Mucosa of rectum (tissue), 2 donors: ENCODE data around the gene NBEA.
"Not testable (repeated sequence)": the region's sequence is repeated elsewhere in the genome, so short reads cannot be mapped to it uniquely, and the experiment has no call there.

Source experiments
- H3K27ac ChIP-seq, 2 donors: one replicate each; pipeline ENCODE4 v1.7.0; 2013; ENCODE audit warnings: inconsistent platforms in 2 of 2, low read depth in 2 of 2, low read length in 2 of 2
- H3K27me3 ChIP-seq, 2 donors: one replicate each; pipeline ENCODE4 v1.7.0; 2013; ENCODE audit warnings: low read length in 2 of 2; ENCODE audit not compliant: control insufficient read depth in 2 of 2, insufficient read depth in 2 of 2
- H3K36me3 ChIP-seq, 2 donors: one replicate each; pipeline ENCODE4 v1.7.0; 2013; ENCODE audit warnings: low read length in 2 of 2; ENCODE audit not compliant: control insufficient read depth in 2 of 2, insufficient read depth in 2 of 2
- H3K4me1 ChIP-seq, 2 donors: one replicate each; pipeline ENCODE4 v1.7.0; 2013; ENCODE audit warnings: low read length in 2 of 2, mild to moderate bottlenecking in 1 of 2; ENCODE audit not compliant: control insufficient read depth in 2 of 2, insufficient read depth in 2 of 2
- H3K4me3 ChIP-seq, 2 donors: one replicate each; pipeline ENCODE4 v1.7.0; 2013; ENCODE audit warnings: low read length in 2 of 2
- H3K9ac ChIP-seq, 2 donors: one replicate each; pipeline ENCODE4 v1.7.0; 2013; ENCODE audit warnings: low read length in 2 of 2, low read depth in 1 of 2, mild to moderate bottlenecking in 1 of 2
- H3K9me3 ChIP-seq, 2 donors: one replicate each; pipeline ENCODE4 v1.7.0; 2013; ENCODE audit warnings: low read length in 2 of 2; ENCODE audit not compliant: control insufficient read depth in 2 of 2
- donor health status: healthy.
- donor health status: Normal muscosa, but diverticular disease.

Gene NBEA

DNA sequence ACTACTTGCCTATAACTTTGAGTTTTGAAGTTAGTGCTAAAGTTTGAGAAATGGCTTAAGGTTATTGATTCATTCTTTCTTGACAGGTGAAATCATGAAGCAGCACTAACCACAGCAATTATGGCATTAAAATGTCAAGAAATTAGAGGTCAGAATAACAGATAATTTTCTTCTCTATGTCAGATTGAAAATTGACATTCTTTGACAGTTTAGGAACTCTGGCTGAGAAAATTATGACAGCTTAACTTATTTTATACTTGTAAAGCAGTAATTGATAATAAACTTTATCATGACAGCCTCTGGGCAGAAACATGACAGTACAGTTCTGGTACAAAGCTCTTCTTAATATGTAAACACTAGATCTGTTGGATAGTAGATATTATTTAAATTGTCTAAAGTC lies 689.6 kb downstream of the NBEA start:
- Histone ChIP-seq H3K4me3 (no peak overlapping the region), H3K27me3 (no peaks in the 10 kb centered on the region), H3K9ac (no peak overlapping the region), H3K27ac (no peak overlapping the region), H3K4me1 (no peaks in the 10 kb centered on the region), H3K9me3 (no peaks in the 10 kb centered on the region), H3K36me3 (no peaks in the 10 kb centered on the region)

DNA sequence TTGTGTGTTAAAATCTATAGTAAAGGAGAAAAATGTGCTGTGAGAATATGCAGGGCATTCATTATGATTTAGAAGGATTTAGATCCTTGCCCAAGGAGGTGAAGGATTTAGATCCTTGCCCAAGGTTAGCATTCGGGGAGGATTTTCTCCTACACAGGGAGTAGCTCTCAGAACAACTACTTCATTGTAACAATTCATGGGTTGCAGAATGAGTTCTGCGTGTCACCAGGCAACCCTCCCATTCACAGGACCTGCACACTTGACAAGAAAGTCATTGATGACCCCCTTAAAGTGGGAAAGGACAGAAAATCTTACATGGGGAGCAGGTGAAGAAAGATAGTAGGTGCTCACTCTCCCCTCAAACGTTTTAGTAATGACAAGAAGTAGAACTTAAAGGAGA lies 701.6 kb downstream of the NBEA start:
- no peaks in the 10 kb centered on the region for H3K36me3 ChIP-seq
- no peak overlapping the region for H3K4me3 ChIP-seq
- H3K9me3 ChIP-seq, result no peaks in the 10 kb centered on the region
- no peak overlapping the region for H3K9ac ChIP-seq
- H3K4me1 ChIP-seq, result no peaks in the 10 kb centered on the region
- H3K27me3 ChIP-seq, result no peaks in the 10 kb centered on the region
- no peak overlapping the region for H3K27ac ChIP-seq

DNA sequence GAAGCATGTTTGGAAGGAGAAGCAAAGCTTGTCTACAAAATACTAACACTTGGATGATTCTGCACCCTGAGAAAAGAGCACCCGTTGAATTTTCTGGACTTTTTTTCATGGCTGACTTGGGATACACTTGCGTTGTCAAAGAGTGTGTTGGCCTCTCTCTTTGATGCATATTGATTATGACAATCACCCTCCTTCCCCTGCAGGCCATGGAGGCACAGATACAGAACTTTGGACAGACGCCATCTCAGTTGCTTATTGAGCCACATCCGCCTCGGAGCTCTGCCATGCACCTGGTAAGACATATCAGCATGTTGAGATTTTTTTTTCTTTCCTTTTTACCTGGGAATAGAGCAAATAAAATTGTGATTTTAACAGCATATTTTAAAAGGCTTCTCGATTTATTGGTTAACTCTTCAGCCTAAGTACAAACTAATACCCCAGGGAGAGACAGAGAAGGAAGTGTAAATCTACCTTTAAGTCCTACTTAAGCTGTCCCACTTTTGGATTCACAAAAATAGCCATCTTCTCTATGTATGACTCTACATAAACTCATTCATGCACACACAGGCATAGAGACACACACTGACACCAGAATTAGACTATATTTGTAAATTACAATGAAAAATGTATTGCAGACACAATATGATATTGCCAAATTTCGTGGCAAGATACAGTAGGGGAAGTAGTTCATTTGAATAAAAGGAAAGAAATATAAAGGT lies 704.1 kb downstream of the NBEA start:
- Histone ChIP-seq H3K36me3 (no peaks in the 10 kb centered on the region), H3K9ac (no peak overlapping the region), H3K4me3 (no peak overlapping the region)

DNA sequence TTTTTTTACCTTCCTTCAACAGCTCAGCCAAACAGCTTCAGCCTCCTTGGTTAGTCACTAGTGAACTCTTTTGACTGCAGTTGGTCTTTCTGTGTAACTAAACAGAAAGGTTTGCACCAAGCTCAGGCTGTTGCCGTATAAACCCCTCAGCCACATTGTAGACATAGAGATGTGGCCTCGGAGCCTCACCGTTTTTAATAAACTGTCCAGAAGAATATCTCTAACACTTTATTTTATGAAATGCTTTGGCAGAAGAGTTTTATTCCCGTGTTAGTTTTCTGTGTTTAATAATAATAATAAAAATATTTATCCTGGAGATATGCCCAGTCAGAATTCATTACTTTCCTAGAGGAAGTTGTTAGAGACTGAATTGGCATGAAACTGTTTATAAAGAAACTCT lies 706.1 kb downstream of the NBEA start:
- H3K27ac ChIP-seq, result no peak overlapping the region
- H3K27me3 ChIP-seq, result no peaks in the 10 kb centered on the region
- no peaks in the 10 kb centered on the region for H3K36me3 ChIP-seq
- H3K4me3 ChIP-seq, result no peak overlapping the region
- no peaks in the 10 kb centered on the region for H3K4me1 ChIP-seq
- no peaks in the 10 kb centered on the region for H3K9me3 ChIP-seq
- no peak overlapping the region for H3K9ac ChIP-seq

More for the DNA sequence above, 704.1 kb downstream of the NBEA start:
- Histone ChIP-seq H3K27ac (no peak overlapping the region), H3K4me1 (no peaks in the 10 kb centered on the region), H3K27me3 (no peaks in the 10 kb centered on the region), H3K9me3 (no peaks in the 10 kb centered on the region)

DNA sequence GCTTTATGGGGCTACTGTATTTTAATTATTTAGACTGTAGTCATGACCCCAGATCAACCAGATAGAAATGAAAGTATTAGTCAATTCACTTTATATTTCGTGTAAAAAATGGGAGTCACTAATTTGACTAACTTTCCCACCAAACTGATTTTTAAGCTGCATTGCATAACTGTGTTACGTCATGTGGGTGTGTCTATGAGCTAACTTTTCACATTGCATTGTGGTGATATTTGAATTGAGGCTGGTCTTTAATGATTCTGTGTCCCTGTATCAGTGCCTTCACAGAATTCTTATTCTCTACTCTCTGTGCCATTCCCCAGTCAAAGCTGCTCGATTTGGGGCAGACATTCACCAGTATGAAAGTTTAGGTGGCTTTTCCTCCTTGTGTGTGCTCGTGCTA lies 707.1 kb downstream of the NBEA start:
- no peaks in the 10 kb centered on the region for H3K27me3 ChIP-seq
- no peak overlapping the region for H3K4me3 ChIP-seq
- no peaks in the 10 kb centered on the region for H3K4me1 ChIP-seq
- H3K9me3 ChIP-seq, result no peaks in the 10 kb centered on the region
- no peaks in the 10 kb centered on the region for H3K36me3 ChIP-seq
- H3K27ac ChIP-seq, result no peak overlapping the region
- H3K9ac ChIP-seq, result no peak overlapping the region

DNA sequence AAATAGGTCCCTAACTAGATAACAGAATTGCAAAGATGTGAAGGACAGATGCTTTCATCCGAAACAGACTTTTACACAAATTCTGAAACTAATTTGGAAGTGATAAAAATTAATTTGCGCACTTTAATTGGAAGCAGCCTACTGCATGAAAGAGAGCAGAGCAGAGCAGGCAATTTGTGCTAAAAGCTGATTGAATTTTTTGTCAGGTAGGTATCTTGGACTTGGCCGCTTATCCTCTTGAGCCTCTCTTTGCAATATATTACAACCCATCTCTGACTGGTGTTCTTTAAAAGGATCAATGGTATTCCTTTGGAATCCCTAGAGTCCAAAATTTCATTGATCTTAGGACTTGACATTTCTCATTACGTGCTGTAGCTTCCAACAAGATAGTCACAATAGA lies 717.7 kb downstream of the NBEA start:
- Histone ChIP-seq H3K9me3 (no peaks in the 10 kb centered on the region), H3K4me1 (no peaks in the 10 kb centered on the region), H3K27me3 (no peaks in the 10 kb centered on the region), H3K9ac (no peak overlapping the region), H3K27ac (no peak overlapping the region), H3K4me3 (no peak overlapping the region), H3K36me3 (no peaks in the 10 kb centered on the region)

DNA sequence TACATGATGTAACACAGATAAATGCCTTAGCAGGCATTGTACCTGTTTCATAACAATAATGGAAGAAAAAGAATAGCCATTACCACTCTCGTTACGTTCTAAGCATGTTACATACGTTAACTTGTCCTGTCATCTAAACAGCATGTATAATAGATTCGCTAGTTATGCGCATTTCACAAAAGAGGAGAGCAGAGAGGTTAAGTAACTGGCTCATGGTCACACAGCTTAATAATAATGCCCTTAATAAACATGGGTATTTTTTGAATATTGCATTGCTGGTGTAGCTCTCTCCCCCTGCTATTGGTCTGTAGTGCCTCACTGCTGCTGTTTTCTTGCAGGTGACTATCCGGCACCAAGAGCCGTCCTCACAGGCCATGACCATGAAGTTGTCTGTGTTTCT lies 722.7 kb downstream of the NBEA start:
- Histone ChIP-seq H3K9me3 (no peaks in the 10 kb centered on the region), H3K27me3 (no peaks in the 10 kb centered on the region), H3K9ac (no peak overlapping the region), H3K27ac (no peak overlapping the region), H3K4me1 (no peaks in the 10 kb centered on the region), H3K4me3 (no peak overlapping the region), H3K36me3 (no peaks in the 10 kb centered on the region)

DNA sequence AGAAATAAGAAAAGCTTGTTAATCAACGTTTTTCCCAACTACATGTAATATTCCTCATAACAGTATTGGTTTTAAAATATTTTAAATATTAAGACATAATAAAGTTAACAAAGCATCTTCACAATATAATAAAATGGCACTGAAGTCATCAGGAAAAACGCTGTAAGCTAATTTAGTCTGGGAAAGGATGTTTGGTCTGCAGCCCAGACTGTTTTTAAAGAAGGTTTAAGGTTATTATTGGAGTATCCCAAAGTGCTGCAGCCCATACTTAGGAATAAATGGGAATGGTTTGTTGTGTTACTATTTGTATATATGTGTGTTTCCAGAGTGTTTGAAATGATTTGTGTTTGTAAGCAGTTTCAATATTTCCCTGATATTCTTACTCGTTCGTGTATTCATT lies 727.3 kb downstream of the NBEA start:
- H3K36me3 ChIP-seq, result no peaks in the 10 kb centered on the region
- H3K4me1 ChIP-seq, result no peaks in the 10 kb centered on the region
- no peak overlapping the region for H3K9ac ChIP-seq
- H3K9me3 ChIP-seq, result no peaks in the 10 kb centered on the region
- H3K4me3 ChIP-seq, result no peak overlapping the region
- no peaks in the 10 kb centered on the region for H3K27me3 ChIP-seq
- no peak overlapping the region for H3K27ac ChIP-seq

DNA sequence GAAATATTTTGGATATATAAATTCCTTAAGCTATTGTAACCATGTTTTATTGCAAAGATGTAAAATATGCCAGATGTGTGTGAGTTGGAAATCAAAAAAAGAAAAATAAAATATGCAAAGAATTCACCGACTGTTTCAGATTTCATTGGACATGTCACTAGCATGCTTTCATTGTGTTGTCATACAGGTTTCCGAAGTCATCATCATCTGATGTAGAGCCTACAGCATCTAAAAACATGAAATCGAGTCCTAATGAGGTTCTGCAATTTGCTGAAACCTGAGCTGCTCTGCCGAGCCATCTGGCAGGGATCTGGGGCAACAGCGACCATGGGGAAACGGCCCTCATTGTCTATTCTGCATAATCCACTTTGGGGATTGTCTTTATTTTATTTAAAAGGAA lies 730.5 kb downstream of the NBEA start:
- H3K9ac ChIP-seq, result no peak overlapping the region
- no peaks in the 10 kb centered on the region for H3K27me3 ChIP-seq
- no peaks in the 10 kb centered on the region for H3K9me3 ChIP-seq
- no peaks in the 10 kb centered on the region for H3K36me3 ChIP-seq
- H3K4me1 ChIP-seq, result no peaks in the 10 kb centered on the region
- no peak overlapping the region for H3K27ac ChIP-seq
- H3K4me3 ChIP-seq, result no peak overlapping the region

DNA sequence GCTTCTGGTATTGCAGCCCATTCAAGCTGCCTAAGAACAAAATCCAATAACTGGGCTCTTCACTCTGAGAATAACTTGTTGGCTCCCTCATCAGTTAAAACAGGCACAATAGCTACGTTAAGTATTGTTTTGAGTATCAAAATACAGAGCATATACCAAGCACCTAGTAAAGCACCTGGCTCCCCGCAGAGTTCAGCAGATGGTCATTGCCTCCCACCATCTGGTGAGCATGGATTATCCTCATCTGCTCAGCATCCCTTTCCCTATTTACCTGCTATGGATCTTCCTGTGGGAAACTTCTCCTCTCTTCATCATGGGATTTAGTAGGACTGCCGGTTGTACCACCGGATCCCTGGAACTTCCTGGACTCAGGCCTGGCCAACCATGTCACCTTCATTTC lies 733.6 kb downstream of the NBEA start:
- no peaks in the 10 kb centered on the region for H3K4me1 ChIP-seq
- H3K27me3 ChIP-seq, result no peaks in the 10 kb centered on the region
- no peak overlapping the region for H3K9ac ChIP-seq
- H3K9me3 ChIP-seq, result no peaks in the 10 kb centered on the region
- no peaks in the 10 kb centered on the region for H3K36me3 ChIP-seq
- no peak overlapping the region for H3K4me3 ChIP-seq
- H3K27ac ChIP-seq, result no peak overlapping the region

DNA sequence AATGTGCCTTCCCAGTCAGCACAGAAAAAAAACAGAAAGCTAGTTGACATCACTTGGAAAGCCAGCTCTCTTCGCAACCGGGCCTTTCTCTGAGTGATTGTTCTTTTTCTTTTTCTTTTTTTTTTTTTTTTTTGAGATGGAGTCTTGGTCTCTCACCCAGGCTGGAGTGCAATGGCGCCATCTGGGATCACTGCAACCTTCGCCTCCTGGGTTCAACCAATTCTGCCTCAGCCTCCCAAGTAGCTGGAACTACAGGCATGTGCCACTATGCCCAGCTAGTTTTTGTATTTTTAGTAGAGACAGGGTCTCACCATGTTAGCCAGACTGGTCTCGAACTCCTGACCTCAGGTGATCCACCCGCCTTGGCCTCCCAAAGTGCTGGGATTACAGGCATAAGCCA lies 735.8 kb downstream of the NBEA start:
- not testable (repeated sequence) for H3K9ac ChIP-seq, H3K4me3 ChIP-seq, H3K27ac ChIP-seq, H3K36me3 ChIP-seq, H3K4me1 ChIP-seq, H3K9me3 ChIP-seq, H3K27me3 ChIP-seq
